ENCODE results near the gene PIP5K1B.

PIP5K1B gene

GRCh38 chr9:68703672-68704071 lies 1.4 kb upstream of the PIP5K1B start:
- peaks cover 46% of the 10 kb centered on the region for H3K27me3 ChIP-seq (replicated peaks)
- in situ Hi-C loops (cut with HindIII; ENCODE audit: low pct_ligation_motif_present, low sequenced_read_pairs), result no loop called here
- H3K36me3 ChIP-seq (replicated peaks), result no peaks in the 10 kb centered on the region
- no peak for DNase-seq
- no peak for TF ChIP-seq CTCF (IDR thresholded peaks at IDR 0.05; ENCODE audit: low read depth, low read length, missing control alignments)
- no peak overlapping the region for H3K4me3 ChIP-seq (ENCODE audit: low read depth, low read length)
- H3K27ac ChIP-seq, result no peak overlapping the region

GRCh38 chr9:68704498-68704813 lies 584 bp upstream of the PIP5K1B start:
- Histone ChIP-seq H3K27me3 (replicated peaks) (peaks cover 46% of the 10 kb centered on the region), H3K4me3 (ENCODE audit: low read depth, low read length) (peak overlapping the region; percentile 26), H3K36me3 (replicated peaks) (no peaks in the 10 kb centered on the region), H3K27ac (no peak overlapping the region)
- in situ Hi-C loops (cut with HindIII; ENCODE audit: low pct_ligation_motif_present, low sequenced_read_pairs), result no loop called here
- DNase-seq, result no peak
- TF ChIP-seq CTCF (IDR thresholded peaks at IDR 0.05; ENCODE audit: low read depth, low read length, missing control alignments), result no peak

DNA sequence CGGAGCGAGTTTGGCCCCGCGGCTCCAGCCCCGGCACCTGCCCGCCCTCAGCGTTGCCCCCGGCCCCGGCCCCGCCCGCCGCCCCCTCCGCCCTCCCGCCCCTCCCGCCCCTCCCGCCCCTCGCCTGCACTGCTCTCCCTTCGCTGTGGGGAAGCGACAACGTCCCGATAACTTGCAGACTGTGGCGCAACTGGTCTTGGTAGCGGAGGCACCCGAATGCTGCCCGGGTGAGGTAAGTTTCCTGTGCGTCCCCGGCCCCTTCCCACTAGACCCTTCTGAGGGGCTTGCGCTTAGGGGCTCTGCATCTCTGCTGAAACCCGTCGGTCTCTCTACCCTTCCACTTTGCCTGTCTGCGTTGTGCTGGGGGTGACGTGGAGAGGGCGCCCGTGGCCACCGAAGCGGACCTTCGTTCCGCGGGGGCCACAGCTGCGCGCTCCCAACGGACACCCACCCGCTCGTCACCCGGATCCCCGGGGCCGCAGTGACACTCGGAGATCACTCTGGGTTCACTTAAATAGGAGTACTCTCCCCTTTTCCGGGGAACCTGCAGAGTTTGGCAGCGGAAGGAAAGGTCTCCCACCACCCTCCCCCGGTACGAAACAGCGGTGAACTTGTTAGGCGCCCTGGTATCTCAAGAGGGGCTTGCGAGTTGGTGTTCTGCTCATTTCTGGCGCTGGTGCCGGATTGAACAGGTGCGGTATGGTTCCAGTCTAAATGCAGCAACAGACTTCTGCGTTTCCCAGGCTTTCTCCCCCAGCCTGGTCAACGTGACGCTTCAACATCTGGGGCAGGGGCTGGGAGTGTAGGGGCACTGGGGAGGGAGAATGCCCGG lies 707 bp downstream of the PIP5K1B start:
- H3K4me3 ChIP-seq (ENCODE audit: low read depth, low read length), result peak overlapping the region; percentile 42
- no peak for DNase-seq

DNA sequence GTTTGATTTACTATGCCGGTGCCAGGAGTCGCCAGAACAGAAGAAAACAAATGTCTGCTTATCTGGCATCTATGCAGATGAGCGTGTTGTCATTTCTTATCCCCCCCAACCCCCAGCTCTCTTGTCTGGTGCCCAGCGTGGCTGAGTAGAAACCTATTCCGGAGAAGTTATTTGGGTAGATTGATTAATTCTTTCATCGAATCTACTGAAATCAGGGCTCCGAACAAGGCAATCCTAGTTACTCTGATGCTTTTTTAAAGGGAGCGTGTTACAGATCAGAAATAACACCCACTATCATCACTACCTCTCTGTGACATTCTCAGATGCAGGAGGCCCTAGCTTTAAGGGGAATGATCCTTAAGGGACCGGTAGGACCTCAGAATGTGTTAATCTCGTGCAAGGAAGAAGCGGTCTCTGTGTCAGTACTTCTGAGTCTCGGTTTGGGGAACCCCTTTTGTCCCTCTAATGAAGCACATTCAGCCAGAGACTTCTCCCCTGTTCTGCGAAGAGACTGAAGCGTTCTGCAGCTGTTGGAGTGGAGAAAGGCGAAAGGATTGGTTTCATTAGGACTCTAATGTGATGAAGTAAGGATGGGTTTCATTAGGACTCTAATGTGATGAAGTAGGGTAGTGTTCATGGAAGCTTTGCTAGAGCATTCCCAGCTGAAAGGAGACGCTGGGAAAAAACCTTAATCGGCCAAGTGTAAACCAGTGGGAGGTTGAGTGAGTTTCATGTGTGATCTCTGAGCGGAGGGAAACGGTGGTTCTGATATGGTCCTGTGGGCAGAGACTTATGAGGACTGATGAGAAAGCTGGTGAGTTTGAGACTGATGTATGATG lies 1.5 kb downstream of the PIP5K1B start:
- DNase-seq, result no peak
- no peak overlapping the region for H3K27ac ChIP-seq
- no peaks in the 10 kb centered on the region for H3K36me3 ChIP-seq (replicated peaks)
- in situ Hi-C loops (cut with HindIII; ENCODE audit: low pct_ligation_motif_present, low sequenced_read_pairs), result no loop called here
- H3K4me3 ChIP-seq (ENCODE audit: low read depth, low read length), result no peak overlapping the region
- peaks cover 46% of the 10 kb centered on the region for H3K27me3 ChIP-seq (replicated peaks)
- no peak for TF ChIP-seq CTCF (IDR thresholded peaks at IDR 0.05; ENCODE audit: low read depth, low read length, missing control alignments)

More for the DNA sequence above, 707 bp downstream of the PIP5K1B start:
- Histone ChIP-seq H3K27ac (no peak overlapping the region), H3K36me3 (replicated peaks) (no peaks in the 10 kb centered on the region), H3K27me3 (replicated peaks) (peaks cover 46% of the 10 kb centered on the region)
- in situ Hi-C loops (cut with HindIII; ENCODE audit: low pct_ligation_motif_present, low sequenced_read_pairs), result no loop called here
- TF ChIP-seq CTCF (IDR thresholded peaks at IDR 0.05; ENCODE audit: low read depth, low read length, missing control alignments), result no peak

- in situ Hi-C loops (cut with HindIII; ENCODE audit: low pct_ligation_motif_present, low sequenced_read_pairs), result no loop called here
- H3K36me3 ChIP-seq (replicated peaks), result no peaks in the 10 kb centered on the region
- TF ChIP-seq CTCF (IDR thresholded peaks at IDR 0.05; ENCODE audit: low read depth, low read length, missing control alignments), result no peak
- H3K27ac ChIP-seq, result no peak overlapping the region
- H3K4me3 ChIP-seq (ENCODE audit: low read depth, low read length), result no peak overlapping the region
- no peak for DNase-seq
- peaks cover 46% of the 10 kb centered on the region for H3K27me3 ChIP-seq (replicated peaks)
Measured at GRCh38 chr9:68707801-68708488, 2.9 kb downstream of the PIP5K1B start.
